AG08396 (cell line): ENCODE results near the gene TCEA3.

Experiments
- DNase-seq: peaks from one replicate; pipeline ENCODE4 v3.0.0; 2012; ENCODE audit warnings: low spot score, mixed read lengths

The TCEA3 gene

DNA sequence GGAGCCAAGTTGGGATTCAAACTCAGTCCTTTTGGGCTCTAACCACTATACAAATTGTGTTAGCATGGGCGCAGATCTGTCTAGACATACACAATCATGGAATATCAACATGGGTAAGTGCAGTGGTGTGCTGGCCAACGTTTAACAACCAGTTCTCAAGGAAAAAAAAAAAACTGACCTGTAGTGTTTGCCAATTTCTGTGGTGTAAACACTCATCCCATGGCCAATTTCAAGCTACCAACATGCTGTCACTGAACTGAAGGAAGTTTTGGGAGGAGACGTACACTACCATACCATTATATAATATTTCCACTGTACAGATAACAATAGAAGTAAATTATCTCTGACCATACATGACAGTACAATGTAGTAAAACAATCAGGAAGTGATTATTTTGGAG, 3.2 kb downstream of the TCEA3 start:
- DNase-seq, result no peak

DNA sequence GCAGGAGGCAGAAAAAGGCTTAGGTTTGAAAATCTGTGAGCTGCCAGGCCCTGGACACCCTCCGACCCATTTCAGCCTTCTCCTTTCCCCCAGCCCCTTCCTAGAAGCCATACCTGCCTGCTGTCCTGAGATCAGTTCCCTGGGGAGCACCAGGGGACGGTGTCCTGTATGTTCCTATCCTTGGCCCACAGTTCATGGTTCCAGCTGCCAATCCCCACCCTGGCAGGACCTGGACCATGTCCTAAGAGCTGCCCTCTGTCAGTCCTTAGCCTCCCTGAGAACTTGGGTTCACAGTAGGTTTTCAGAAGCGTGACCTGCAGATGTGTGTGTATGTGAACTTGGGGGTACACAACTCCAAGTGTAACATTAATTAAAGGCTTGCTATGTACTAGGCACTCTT, 3.8 kb downstream of the TCEA3 start:
- no peak for DNase-seq

DNA sequence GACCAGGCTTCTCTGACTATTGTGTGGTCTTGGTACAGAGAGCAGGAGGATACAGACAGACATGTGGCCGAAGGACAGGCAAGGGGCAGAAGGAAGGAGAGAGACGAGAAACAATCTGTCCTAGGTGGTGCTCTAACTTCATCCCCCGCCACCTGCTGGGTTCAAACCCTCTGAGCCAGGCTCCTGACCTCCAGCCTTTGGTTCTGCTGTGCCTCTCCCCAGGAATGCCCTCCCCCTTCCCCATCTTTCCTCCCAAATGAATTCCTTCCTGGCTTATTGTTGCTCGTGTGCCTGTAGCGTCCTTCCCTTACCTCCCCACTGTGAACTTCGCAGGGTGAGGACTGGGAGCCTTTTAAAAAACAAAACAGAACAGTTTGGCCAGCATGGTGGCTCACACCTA, 5.4 kb downstream of the TCEA3 start:
- DNase-seq, result no peak

DNA sequence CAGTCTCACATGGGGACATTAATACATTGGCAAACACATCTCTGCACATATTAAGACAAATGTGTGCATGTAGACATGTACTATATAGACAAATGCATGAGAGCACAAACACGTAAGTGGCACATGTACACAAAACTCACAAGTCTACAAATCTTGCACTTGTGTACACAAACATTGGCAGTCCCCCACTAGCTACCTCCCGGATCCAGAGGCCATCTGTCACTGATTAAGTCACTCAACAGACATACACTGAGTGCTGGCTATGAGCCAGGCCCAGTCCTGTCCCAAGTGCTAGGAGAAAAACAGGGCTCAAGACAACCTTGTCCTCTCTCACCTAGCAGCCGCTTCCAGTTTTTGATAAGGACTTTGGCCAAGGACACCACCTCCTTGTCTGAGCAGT, 7.0 kb downstream of the TCEA3 start:
- no peak for DNase-seq

DNA sequence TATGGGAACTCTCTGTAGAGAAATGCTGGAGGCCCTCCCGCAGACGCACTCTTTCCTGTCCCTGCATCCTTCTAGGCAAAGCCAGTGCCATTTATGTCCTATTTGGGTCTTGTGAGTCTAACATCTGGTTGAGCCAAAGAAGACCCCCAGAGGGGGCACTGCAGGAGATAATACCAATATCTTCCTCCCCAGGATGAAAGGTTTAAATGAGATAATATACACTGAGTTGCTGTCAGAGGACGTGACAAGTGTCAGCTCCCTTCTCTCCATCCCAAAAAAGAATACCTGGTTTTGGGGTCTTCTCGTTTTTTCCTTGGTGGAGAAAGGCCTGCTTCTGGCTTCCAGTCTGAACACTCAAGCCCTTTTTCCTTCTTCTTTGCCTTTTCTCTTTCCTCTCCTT, 7.6 kb downstream of the TCEA3 start:
- no peak for DNase-seq

DNA sequence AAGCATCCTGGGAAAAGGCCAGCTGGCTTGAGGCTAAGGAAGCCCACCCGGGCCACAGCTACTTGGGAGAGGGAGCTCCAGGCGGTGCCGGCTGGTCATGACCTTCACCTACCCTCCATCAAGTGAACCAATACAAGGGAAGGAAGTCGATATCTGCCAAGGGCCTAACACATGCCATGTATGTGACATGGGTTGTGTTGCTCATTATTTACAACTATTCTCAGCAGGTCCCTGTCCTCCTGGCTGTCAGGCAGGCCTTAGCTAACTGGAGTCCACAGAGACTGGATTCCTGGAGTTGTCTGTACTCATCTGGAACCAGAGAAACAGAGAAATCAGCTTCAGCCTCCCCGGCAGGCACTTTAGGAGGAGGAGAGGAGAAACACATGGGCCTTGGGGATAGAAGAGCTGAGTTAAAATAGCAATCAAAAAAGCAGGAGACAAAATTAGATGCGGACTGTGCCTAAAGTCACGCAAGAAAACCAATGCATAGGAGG, 15.7 kb downstream of the TCEA3 start:
- no peak for DNase-seq

DNA sequence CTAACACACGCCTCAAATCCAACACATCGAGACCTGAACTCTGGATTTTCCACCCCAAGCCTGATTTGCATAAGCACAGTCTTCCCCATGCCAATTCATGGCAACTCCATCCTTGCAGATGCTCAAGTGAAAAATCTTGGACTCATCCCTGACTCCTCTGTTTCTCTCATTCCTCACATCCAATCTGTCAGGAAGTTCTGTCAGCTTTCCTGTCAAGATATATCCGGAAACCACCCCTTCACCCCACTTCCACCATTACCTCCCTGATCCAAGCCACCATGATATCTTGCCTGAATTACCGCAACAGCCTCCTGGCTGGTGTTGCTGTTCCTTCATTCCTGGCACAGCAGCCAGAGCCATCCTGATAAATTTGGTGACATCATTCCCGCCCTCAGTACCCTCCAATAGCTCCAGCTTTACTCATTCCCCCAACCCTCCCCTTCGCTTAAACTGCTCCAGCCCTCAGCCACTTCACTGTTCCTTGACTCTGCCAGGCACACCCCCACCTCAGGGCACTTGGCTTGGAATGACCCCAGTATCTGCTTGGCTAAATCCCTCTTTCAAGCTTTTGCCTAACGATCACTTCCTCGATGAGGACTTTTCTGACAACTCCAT, 17.4 kb downstream of the TCEA3 start:
- no peak for DNase-seq

DNA sequence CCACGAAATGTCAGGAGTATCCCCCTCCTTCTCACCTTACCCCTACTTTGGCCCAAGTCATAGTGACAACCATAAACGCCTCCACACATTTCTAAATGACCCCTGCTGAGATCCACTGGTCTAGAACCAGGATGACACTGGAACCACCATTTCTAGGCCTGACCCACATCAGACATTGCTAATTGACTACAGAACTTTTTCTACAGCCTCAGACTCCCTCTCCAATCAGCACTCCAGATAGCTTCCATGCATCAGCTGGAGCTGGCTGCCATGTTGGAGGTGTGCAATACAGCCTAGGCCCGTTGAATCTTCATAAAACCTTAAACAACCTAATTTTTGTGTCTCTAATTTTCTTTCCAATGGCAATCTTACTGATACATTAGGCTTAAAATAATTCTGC, 18.6 kb downstream of the TCEA3 start:
- DNase-seq, result no peak

DNA sequence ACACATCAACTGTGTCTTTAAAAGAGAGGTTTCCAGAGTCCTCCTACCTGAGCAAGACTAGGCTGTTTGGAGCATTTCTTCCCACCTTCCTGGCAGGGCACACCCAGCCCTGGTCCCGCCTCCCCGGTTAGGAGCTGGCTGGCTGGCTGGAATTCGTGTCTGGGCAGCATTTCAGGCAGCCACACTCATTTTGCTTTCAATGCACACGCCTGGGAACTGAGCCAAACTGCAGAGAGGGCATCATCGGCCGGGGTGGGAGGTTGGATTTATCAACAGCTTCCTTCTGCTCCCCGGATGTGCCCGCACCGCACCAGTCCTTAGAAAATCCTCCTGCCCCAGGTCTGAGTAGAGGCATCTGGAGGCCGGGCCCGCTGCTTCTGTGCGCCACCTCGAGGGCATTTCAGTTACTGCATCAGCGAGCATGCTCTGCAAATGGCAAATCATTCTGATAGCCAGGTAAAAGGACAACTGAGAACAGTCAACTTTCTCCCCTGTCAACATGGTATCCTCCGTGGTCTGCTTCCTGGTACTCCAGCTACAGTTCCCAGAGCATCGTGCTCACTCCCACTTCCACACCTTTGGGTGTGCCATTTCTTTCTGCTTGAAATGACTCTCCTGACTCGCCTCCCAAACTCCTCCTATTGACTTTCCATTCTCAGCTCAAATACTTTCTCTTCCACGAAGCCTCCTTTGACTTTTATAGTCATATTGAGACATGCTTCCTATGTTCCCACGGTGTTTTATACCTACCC, 20.6 kb downstream of the TCEA3 start:
- DNase-seq, result peak; percentile 89

DNA sequence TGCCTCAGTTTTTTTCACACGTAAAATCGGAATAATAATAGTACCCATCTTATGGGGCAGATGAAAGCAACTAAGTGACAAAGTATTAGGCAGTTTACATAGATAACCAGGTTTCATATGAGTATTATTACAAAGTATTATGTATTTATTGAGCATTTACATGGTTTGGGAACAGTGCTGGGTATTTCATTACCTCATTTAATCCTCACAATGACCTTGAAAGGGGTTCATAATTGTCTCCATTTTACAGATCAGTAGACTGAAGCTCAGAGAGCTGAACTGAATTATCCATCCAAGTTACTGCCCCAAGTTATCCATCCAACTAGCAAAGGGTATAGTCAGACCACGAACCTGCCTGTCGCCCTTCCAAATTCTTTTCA, 21.2 kb downstream of the TCEA3 start:
- DNase-seq, result no peak

DNA sequence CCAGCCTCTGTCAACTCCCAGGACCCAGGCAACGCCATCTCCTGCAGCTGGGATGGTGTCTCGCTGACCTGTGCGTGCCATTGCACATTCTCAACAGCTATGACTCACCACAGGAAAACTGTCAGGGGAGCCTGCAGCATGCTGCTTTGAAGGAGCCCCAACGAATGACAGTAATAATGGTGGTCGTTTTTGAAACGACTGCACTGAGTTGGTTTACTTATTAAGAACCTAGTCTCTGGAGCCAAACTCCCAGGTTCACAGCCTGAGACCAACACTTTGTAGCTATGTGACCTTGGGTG, 21.6 kb downstream of the TCEA3 start:
- DNase-seq, result peak; percentile 81

DNA sequence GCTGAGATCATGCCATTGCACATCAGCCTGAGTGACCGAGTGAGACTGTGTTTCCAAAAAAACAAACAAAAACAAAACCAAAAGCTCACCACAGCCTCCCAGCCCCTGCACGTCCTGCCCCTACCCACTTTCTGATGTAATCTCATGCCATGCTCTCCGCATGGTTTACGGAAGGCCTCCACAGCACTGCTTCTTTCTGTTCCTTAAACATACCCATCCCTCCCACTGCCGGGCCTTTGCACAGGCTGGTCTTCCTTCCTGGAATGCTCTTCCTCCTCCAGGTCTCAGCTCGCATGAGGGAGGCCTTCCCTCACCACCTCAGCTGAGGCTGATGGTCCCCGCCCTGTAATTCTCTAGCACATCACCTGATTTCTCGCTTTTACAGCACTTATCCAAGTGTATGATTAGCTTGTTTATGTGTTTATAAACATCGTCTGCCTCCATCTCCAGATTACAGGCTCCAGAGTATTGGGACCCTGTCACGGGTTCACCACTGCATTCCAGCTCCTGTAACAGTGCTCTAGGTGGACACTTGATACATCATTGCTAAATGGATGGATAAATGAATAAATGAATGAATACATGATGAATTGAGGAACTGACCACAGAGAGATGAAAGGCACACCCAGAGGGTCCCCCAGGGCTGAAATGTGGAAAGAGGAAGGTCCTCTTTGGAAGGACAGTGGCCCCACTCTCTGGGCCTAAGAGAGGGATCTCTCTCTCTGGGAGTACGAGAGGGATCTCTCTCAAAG, 22.1 kb downstream of the TCEA3 start:
- no peak for DNase-seq

DNA sequence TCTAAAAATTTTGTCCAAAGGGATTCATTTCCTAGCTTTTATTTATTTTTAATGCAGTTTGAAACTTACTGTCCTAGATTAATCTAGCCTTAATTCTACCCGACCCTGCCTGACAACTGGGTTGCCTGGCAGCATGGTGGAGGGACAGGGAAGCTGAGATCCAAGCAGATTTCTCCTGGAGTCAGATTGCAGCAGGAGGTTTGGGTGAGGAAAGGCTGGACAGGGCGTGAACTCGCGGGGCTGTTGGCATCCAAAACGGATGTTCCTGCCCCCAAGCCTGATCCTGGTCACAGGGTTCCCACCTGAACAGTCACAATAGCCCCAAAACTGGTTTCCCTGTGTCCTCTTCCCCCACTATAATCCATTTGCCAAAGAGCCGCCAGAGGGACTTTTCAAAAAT, 23.2 kb downstream of the TCEA3 start:
- no peak for DNase-seq

DNA sequence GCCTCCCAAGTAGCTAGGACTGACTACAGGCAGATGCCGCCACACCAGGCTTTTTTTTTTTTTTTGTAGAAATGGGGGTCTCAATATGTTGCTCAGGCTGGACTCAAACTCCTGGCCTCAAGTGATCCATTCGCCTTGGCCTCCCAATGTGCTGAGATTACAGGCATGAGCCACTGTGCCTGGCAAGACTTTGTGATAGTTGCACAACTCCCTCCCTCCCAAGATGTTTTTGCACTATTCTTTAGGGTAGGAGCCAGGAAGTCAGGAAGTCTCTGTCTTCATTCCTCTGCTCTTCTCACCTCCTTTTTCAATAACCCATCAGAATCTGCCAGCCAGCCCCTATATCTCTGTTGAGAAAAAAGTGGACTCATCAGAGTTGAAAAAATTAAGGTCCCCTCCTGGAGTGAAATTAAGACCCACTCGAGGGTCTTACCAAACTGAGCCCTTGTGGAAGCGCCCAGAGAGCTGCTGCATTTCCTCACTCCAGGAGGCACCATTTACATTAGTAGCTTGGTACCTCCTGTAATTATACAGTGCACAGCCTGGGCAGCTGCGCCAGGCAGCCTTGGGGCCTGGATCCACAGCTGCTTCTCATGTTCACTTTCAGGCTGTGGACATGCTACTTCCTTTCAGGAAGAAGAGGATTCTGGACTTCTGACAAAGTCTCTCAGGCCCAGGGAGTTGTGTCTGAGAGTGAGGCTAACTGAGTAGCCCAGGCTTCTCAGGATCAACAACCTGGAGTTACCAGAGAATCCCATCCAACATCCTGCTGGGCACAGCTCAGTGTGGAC, 24.0 kb downstream of the TCEA3 start:
- DNase-seq, result no peak

DNA sequence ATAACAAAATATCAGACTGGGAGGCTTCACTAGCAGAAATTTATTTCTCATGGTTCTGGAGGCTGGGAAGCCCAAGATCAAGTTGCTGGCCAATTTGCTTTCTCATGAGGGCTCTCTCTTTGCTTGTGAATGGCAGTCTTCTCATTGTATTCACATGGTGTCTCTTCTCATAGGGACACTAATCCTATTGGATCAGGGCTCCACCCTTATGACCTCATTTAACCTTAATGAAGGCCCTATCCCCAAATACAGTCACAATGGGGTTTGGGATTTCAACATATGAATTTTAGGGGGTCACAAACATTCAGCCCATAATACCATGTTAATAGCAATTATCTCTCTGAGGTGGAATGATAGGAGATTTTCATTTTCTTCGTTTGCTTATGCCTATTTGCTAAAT, 25.3 kb downstream of the TCEA3 start:
- no peak for DNase-seq

DNA sequence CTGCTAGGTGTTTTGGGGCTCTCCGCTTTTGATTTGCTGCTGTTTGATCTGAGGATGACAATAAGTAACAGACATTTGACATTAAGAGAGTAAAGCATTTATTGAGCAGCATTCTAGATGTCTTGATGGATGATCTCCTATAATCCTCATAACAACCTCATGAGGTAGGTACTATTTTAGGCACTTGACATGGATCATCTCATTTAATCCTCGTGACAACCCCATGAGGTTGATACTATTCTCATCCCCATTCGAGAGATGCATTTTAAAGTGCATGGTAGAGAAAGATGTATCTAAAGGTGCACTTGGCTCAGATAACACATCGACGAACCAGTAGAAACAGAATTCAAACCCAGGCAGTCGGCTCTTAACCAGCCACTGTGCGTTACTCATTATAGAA, 26.6 kb downstream of the TCEA3 start:
- no peak for DNase-seq

DNA sequence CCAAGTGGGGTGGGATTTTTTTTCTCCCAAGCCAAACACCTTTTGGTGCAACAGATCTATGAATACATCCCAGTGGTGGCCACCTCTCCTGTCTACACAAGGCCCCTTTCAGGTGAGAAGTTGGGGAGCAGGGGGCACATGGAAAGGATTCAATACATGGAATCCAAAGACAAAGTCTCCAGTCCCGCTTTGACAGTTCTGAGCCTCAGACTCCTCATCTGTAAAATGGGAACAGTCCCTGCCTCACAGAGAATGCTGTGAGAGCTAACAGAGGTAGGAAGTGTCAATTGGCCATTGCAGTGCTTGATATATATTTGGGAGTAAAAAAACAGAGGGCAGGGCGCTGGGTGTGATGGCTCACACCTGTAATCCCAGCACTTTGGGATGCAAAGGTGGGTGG, 28.2 kb downstream of the TCEA3 start:
- no peak for DNase-seq

DNA sequence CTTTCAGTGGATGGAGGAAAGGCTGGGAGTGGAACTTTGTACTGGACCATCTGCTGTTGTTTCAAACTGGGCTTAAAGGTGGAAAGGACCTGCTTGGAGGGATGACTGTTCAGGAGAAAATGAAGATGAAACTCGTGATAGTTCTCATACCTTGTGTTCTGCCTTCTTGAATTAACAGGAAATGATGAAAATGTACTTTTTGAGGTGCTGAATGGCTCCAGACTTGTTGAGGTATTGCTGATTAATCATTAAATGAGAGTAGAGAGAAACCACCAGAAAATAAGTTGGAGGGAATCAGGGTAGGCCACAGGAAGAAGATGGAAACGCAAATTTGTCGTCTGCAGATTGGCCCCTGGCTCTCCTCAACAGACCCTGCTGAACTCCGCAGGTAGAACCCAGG, 28.7 kb downstream of the TCEA3 start:
- DNase-seq, result no peak

DNA sequence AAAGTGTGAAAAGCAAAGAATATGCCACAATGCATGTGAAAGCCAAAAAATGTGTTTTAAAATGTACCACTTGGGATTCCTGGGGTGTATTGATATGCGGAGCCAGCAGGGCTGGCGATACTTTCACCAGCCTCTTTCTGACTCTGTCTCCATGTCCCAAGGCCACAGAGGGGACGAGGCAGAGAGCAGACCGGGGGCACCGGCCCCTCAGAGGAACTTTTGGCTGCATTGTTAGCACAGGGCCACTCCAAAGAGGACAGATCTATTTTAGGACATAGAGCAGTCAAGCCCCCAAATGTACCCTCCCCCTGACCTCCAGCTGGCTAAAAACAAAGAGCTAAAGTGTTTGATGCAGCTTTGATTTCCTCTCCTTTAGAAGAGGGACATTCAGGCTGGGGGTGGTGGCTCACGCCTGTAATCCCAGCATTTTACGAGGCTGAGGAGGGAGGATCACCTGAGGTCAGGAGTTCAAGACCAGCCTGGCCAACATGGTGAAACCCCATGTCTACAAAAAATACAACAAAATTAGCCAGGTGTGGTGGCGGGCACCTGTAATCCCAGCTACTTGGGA, 29.3 kb downstream of the TCEA3 start:
- DNase-seq, result no peak

DNA sequence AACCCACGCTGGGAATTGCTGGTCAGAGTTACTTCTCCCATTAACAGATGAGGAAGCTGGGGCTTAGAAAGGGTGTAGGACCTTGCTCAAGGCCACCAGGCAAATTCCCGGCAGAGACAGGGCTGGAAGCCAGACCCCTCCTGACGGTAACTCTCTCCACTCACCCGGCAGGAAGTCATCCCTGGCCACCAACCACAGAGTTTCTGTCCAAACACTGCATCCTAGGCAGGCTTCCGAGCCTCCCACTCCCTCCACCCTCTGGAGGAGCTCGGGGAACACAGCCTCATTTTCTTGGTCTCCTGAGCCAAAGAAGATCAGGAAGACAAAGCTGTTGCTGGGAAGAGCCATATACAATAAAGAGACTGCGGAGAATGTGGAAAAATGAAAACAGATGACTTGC, 29.9 kb downstream of the TCEA3 start:
- peak; percentile 82 for DNase-seq

DNA sequence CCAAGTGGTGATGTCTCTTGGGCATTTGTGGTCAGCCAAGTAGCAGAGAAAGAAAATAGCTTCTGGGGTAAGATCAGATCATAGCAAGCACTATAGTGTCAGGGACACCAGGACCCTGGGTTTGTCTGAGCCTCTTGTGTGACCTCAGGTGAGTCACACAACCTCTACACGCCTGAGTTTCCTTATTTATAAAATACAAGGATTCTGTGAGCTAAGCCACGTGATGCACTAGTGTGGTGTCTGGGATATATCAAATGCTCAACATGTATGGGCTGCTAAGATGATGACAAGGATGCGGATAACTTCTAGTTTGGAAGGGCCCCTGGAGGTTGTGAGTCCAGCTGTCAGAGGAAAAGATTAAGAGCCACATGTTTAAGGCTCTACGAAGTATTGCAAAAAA, 30.4 kb downstream of the TCEA3 start:
- peak; percentile 59 for DNase-seq

DNA sequence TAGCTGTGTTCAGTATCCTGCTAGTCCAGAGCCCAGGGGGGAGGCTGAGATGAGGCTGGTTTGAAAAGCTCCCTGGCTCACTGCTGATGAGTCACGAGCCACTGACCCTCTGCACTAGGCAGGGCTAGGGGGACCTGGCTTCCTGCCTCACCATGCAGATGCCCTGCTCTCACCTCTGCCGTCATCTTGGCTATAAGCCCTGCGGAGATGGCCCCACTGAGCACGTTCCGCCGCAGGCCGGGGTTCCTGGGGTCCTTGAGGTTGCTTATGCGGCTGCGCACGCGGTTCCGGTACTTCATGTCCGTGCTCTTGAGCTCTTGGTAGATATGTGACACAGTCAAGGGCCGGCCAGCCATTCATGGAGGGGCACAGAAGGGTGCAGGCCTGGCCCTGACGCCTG, 30.8 kb downstream of the TCEA3 start:
- DNase-seq, result no peak
